GOT3 (cell line): Measurements from ENCODE around the gene WIPI1.

Source experiments
- DNase-seq: peaks from one replicate; lab custom pipeline; 2025; ENCODE audit warnings: mixed read lengths; lab: John Stamatoyannopoulos, UW

WIPI1 gene

DNA sequence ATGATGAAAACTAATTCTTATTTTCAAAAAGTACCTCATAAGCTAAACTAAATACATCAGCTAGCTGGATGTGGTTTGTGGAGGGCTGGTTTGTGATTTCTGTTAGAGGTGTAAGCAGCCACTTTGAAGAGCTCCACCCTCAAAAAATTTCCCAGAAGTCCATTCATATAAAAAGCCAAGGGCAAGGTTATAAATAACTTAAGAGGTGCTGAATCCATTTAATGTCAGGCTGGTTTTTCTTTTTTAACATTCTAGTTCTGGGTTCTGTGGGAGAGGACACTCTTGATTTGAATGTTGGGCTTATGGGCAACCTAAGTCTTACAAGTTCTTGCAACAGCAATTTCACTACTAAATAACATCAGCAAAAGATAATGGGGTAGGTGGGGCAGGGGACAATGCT lies 3.4 kb upstream of the WIPI1 start:
- no peak for DNase-seq

DNA sequence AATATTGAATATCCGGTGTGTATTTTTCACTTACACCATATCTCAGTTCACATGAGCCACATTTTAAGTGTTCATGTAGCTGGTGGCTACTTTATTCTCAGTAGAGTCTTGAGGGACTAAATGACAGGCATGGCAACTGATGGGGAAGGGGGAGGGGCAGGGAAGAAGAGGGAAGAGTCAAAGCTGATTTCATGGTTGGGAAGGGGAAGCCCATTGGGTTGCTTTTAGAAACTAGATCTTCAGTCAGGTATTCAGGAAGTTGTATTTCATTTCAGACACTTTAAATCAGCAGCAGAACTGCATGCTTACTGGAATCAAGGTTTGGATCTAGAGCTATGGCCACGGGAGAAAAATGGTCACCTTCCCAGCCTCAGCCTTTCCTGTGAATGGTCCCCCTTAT lies 2.9 kb upstream of the WIPI1 start:
- no peak for DNase-seq

DNA sequence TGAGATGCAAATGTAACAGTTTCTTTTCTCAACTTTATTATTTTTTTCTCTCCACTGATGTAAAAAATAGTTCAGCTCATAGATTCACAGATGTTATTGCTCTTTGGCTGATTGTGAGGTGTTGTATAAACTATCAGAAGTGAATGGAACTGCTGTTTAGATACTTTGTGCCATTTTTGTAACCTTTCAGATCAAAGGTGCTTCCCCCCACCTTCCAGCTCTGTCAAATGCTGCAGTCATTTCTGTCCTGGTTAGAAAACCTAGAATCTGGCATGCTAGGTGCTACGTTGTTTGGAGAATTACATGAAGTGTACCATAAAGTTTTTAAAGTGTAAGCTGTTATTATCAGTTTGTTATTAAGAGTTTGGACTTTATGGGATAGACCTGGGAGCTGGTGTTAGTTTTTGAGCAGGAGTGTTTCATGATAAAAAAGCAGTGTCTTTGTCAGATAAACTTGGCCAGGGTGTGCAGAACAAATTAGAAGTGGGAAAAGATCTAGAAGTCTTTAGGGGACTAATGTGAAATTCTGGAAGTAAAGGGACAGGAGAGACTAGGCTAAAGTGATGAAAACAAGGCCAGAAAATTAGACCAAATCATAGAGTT lies 1.8 kb upstream of the WIPI1 start:
- DNase-seq: no peak

DNA sequence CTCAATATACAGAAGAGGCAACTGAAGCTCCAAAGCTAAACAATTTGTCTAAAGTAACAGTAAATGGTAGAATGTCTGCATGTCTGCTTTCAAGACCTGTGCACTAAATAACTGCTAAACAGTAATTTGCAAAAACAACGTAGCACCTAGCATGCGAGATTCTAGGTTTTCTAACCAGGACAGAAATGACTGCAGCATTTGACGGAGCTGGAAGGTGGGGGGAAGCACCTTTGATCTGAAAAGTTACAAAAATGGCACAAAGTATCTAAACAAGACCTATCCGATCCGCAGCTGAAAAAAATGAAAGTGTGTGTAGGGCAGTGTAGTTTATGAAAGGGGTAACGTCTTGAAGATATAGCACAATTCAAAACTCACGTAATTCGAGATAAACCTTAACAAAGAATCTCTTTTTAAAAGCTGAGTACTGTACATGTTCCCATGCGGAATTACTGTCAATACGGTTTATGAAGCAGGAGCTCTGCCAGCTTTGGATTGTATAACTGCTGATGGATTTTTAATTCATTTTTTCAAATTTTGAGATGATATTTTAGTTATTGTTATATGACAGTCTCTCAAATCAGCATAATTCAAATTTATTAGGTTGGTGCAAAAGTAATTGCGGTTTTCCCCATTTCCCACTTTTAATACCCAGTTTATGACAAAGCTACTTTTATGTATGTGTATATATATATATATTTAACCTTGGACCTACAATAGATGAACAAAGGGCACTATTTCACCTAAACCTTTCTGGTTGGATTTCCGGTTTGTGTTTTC lies 1.2 kb upstream of the WIPI1 start:
- no peak for DNase-seq

DNA sequence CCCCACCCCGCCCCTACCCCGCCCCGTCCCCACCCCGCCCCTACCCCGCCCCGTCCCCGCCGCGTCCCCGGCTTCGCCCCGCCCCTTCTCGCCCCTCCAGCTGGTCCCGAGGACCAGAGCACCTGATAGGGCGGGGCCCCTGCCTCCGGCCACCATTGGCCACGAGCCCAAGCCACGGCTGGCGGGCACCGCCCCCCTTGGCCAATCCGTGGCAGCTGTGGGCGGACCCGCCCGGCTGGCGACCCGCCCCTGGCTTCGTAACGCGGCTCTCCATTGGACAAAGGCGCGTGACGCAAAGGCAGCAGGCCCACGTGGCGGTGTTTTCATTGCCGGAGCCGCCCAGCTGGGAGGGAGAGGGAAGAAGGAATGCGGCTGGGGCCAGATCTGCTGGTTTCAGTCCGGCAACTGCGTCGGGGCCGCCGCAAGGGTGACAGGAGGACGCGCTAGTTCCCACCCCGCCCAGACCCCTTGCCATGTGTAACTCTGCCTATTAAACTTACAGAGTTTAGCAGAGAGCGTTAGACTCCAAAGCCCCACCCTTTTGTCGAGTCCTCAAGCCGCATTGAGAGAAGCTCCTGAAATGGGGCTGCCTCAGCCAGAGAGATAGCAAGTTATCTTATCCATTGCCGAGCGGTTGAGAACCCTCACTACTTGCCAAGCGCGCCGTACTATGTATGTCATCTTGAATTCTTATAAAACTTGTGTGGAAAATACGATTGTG lies 403 bp upstream of the WIPI1 start:
- peak; percentile 94 for DNase-seq

DNA sequence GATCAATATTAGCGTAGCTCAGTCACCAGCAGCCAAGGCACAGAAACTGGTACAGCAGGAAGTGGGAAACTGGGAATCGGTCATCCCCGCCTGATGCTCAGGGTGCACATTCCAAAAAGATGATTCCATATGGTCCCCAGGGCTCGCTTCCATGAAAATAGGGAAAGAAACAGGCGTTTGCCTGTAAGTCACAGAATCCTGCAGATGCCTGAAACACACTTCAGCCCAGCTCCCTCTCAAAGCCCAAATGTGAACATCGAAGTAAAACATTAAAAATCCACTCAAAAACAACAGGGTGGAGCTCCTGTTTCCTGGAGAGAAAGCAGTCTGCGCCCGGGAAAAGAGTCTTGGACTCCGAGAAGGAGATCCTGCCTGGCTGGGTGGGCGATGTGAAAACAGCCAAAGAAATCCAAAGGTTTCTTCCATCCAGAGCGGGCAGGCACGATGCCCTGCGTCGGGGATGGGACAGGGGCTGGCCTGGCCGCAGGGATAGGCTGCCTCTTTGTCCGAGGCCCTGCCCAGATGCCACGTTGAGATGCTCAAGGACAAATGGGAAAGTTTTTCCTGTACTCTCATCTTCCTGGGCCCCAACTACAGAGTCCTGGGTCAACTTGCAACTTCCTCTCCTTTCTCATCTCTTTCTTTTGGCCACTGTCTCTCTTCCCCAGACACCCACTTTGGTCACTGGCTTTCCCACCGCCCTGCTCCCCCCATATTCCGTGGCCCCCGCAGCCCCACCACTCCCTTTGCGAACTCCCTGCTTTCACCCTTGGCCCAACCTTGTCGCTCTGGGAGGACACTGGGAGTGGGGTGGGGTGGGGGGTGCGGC lies 743 bp downstream of the WIPI1 start:
- DNase-seq: peak; percentile 32

DNA sequence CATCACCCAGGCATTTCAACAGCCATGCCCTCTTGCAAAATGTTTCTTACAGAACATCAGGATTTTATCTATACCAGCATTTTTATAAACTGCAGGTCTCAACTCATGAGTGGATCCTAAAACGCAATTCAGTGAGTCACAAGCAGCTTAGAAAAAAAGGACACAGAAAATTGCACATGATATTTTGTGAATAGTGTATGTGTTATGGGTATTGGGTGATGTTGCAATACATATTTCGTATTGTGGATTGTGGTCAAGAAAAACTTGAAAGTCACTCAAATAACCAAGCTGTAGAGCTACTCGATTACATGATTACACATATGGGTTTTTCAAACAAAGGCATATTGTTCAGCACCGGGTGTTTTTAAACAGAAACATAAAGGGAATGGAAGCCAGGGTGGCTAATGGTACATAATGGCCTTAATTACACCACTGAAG lies 1.4 kb downstream of the WIPI1 start:
- DNase-seq: no peak

DNA sequence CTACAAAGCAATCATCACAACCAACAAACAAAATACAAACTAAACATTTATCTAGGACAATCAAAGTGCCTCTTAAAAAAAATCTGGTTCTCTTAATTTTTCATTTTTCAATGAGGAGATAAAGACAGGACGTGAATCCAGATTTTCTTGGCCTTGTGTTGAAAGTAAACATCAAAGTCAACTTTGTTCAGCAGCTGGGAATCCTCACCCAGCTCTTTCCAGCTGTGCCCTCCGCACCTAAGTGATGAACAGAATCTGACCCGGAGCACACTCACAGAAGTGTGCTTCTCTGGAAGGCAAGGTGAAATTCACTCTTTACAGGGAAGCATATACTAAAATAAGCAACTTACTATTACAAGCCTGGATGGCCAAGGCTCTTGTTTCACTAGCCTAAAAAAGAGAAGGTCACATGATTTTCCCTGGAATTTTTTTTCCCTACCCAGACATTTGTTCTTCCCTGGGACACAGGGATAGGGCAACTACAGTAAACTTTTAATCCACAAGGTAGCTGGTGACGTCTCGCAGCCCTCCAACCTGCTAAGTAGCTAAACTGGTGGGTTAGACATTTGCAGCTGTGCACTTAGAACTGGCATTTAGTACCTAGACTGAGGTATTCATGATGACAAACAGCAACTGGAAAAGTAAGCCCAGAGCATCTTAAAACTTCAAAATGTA lies 3.2 kb downstream of the WIPI1 start:
- DNase-seq: no peak

DNA sequence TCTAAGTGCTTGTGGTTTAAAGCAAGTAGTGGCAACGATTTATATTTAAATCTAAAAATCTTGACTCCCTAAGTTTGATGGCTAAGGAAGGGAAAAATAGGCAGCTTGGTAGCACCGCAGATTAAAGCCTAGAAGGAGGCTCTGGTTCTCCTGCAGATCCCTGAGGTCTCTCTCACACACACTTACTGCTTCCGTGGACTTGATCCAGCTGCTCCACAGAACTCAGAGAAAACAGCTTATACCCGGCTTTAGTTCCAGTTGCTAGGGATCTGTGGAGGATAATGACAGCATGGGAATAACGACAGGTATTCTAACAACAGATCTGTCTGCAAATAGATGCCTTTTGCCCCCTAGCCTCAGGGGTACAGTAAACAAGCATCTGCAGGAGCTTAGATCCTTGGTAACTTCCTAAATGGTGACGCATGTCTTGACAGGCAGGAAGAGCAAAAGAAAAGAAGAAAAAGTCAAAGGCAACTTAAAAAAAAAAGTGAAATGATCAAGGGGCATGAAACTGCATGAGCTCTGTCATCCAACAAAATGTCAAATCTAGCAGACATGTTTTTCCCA lies 4.5 kb downstream of the WIPI1 start:
- no peak for DNase-seq

DNA sequence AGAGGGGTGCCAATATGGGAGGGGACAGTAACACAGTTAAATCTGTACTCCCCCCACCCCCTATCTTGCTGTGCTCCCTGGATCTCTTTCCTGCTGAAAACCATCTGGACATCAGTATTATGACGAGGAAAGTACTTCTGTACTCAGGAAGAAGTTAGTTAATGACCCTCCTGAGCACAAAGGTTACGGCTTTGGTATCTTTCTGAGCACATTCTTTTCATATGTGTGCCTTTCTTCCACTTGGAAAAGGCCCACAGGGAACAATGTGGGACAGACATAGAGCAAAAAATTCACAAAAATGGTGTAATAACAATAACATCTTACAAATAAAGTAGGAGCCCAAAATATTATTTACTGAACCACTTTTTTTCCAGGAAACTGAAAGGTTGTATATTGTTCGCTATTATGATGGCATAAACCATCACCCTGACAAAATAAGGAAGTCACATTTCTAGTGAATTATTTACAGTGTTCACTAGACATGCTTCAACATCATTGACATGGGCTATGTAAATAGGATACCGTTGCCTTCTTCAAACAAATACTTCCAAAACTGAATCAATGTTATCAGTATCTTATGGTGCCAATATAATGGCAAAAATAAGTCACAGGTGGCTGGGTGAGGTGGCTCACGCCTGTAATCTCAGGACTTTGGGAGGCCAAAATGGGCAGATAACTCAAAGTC lies 5.5 kb downstream of the WIPI1 start:
- no peak for DNase-seq

DNA sequence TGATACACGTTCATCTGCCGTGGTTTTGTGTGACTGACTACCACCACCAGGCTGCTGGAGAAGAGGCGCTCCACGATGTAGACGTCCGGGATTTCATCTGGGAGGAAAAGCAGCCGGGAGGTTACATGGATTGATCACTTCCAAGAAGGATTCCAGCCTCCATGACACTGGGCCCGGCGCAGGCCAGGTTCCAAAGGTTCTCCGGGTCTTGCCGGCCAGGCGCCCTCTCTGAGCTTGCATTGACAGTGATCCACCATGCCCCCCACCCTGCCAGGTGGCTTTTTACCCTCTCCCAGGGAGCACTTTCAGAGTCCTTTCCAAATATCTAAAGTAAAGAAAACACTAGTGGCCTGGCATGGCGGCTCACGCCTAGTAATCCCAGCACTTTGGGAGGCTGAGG lies 6.5 kb downstream of the WIPI1 start:
- no peak for DNase-seq

DNA sequence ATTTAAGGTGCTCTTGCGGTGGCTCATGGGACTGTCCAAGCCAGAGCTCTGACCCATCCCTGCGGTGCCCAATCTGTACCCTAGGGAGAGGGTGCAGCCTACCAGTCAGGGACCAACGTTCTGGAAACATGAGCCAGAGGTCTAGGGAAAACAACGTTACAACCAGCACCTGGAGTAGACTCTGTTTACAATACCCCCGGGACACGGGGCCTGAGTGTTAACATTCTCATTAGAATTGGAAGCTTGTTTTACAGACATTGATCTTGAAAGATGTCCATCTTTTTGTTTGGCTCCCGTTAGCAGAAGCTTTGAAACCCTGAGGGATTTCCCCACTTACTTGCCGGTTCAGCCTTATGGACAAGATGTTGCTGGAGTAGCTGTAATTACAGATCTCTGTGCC lies 6.9 kb downstream of the WIPI1 start:
- DNase-seq: no peak

DNA sequence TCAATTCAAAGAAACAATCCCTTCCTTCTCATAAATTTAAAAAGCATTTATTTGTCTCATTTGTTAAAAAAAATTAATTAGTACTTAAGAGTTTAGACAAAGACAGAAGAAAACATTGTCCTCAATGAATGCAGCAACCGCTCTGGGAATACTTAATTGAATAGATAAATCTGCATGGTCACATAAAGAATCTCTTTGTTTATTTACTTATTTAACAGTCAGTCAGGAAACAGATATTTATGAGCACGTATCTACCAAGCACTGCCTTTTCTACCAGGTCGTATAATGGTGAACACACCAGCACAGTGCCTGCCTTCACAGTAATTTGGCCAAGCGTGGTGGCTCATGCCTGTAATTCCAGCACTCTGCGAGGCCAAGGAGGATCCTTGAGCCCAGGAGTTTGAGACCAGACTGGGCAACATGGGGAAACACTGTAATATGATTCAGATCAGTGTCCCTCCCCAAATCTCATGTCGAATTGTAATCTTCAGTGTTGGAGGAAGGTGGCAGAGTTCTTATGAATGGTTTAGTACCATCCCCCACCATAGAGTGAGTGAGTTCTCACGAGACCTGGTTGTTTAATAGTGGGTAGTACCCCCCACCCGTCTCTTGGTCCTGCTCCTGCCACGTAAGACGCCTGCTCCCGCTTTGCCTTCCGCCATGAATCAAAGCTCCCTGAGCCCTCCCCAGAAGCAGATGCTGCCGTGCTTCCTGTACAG lies 8.1 kb downstream of the WIPI1 start:
- DNase-seq: no peak

DNA sequence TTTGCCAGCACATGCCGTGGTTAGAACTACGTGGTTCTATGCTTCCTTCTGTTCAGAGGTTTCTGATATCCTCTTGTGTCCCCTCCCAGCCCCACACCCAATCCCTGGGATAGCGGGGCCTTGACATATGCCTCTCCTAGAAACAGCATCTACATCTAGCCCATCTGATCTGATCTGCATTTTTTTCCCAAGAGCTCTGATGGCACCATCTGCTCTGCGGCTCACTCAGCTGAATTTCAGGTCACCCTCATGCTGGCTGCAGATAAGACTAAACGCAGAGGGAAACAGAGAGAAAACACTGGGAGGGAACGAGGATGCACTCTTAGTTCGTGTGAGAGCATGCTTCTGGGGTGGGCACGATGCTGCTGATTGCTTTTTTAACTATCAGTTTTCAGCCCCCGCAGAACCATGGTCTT lies 10.7 kb downstream of the WIPI1 start:
- DNase-seq: no peak

DNA sequence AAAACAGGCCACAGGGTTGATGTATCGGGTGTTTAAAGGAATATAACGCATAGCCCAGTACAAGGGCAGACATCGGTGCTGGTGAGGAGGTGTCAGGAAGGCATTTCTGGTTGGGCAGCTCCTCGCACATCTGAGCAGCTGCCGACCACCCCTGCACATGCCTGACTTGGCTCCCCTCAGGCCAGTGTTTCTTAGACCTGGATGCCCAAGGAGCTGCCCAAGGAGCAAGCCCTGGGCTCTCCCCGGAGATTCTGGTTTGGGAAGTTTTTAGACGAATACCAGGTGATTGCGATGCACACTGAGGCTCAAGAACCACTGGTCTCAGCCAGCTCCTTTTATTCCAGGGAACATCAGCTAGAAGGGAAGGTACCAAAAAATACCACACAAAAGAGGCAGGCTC lies 11.6 kb downstream of the WIPI1 start:
- DNase-seq: no peak

DNA sequence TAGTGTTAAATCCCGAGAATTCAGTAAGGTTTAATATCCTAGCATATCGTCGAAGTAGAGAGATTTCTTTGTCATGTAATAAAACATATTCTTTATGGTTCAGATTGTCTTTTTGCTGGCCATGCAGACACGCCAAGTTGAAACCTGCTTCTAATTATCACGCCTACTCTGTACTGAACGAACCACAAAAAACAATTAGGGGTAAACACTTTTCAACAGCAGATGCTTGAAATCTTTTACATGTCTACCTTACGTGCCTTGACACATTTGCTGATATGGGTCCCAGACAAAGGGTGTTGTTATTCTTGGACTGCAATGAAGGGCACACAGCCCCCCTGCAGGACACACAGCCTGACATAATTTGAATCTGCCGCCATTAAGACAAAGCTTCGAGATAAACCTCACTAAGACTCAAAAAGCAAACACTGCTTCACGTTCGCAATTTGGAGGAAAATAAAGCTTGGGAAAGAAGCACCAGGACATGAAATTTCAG lies 13.3 kb downstream of the WIPI1 start:
- no peak for DNase-seq

DNA sequence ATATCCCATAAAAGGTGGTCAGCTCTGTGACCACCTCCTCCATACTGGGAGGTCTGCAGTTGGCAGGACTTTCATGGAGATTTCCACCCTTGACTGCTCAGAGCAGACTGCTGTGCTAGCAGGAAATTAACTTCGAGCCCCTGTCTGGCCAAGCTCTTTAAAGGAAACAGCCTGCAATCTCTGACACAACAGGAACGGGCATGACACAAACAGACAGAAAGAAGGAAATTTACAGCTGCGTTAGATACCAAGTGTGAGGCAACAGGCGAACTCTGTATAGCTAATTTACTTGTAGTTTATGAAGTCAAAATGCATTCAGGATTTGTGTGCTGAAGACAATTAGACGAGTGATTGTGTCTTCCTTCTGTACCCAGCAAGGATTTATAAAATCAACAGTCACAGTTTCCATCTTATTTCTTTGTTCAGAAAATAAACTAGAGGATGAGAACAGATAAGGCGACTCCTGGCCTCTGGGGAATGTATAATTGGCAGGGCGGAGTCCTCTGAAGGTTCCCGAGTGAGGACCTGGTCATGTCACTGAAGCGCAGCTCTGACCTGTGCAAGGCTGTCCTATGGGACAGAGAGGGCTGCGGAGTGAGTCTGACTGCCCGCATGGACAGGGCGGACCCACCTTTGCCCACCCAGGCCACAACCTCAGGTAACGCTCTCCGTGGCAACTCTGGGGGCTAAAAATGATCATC lies 16.1 kb downstream of the WIPI1 start:
- DNase-seq: no peak

DNA sequence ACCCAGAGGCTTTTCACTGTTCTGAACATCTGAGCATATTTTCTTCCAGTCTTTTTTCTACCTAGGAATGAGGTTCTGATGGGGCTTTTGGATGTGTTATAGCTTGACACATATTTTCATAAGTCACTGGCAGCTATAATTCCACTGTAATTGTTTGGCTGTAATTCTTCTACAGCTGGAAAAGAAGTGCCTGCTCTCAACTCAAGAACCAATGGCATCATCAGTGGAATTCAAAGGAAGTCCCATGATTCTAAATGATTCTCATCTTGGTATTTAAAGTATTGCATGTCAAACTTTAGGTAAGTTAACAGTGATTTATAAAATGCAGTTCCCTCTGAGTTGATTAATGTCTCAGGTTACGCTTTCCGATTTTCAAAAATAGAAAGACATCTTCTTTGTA lies 16.8 kb downstream of the WIPI1 start:
- no peak for DNase-seq

DNA sequence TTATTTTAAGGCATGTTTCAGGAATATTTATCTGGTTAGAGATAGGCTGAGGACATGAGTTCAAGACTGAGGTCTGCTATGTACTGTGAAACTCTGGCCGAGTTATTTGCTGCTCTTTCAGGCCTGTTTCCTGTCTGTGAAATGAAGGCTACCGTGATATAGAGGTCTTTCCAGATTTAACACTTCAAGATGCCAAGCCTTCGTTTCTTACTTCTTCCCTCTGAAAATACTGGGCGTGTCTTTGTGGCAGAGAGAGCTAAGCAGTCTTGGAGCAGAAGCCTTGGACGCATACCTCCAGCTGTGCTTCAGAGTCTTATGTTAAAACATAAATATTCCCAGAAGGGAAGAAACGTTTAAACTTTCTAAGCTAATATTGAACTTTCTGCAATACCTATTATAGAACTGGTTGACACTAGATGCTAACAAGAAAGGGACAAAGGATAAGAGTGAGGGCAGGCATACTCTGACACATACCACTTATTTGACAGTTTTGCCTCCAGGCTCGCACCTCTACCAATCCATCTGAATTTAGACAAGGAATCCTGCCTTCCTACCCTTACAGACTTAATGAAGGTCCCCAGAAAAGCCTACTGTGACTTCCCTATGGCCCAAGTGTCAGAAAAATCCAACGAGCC lies 17.5 kb downstream of the WIPI1 start:
- no peak for DNase-seq
